ENCODE measurements around the gene LIX1.
"Not testable (repeated sequence)": the region's sequence is repeated elsewhere in the genome, so short reads cannot be mapped to it uniquely, and the experiment has no call there.

GRCh38 chr5:97140250-97140649 is 2.2 kb downstream of the LIX1 start:
- TF ChIP-seq CTCF, EZH2phosphoT487, EZH2 (IDR thresholded peaks at IDR 0.05): not testable (repeated sequence)
